Heart right ventricle (tissue), 16 donors: ENCODE measurements around the gene MICALL2. TPM values are rescaled to one million over a fixed set of nuclear protein-coding genes. Genes with fewer than 3 reads are reported as not detected.

Experiments
- ATAC-seq, 8 donors: fragments of 200-7000 bp; cut with Tn5 transposase; one replicate each; pipeline ENCODE4 v1.9.1; 2020; ENCODE audit warnings: mild to moderate bottlenecking in 8 of 8, moderate library complexity in 8 of 8, moderate number of reproducible peaks in 1 of 8
- DNase-seq, 2 donors: peaks; one replicate each; pipeline ENCODE4 v3.0.0-alpha.2; 2020
- H3K27ac ChIP-seq, 10 donors: fragments of 200-600 bp; sonication (generic) in 2 of 10; one replicate each; pipeline versions ENCODE4 v1.5.0 to v1.8.0; 2020 to 2022; ENCODE audit warnings: mild to moderate bottlenecking in 3 of 10
- H3K27me3 ChIP-seq, 7 donors: fragments of 200-600 bp; one replicate each; pipeline ENCODE4 v1.8.0; 2021 to 2022; ENCODE audit warnings: mild to moderate bottlenecking in 2 of 7
- H3K36me3 ChIP-seq, 9 donors: fragments of 200-600 bp; sonication (generic) in 1 of 9; one replicate each; pipeline versions ENCODE4 v1.5.0 to v1.8.0; 2020 to 2022; ENCODE audit warnings: mild to moderate bottlenecking in 2 of 9
- H3K4me1 ChIP-seq, 9 donors: fragments of 200-600 bp; sonication (generic) in 1 of 9; one replicate each; pipeline versions ENCODE4 v1.5.0 to v1.8.0; 2020 to 2022; ENCODE audit warnings: mild to moderate bottlenecking in 4 of 9
- H3K4me3 ChIP-seq, 10 donors: fragments of 200-600 bp; sonication (generic) in 2 of 10; one replicate each; pipeline versions ENCODE4 v1.5.0 to v1.8.0; 2020 to 2022; ENCODE audit warnings: mild to moderate bottlenecking in 7 of 10, moderate library complexity in 2 of 10
- H3K9me3 ChIP-seq, 11 donors: fragments of 200-600 bp in 10 of 11; sonication (generic) in 2 of 11; one replicate each; pipeline versions ENCODE4 v1.5.0 to v1.8.0; 2013 to 2022; ENCODE audit warnings: mild to moderate bottlenecking in 2 of 11, control low read depth in 1 of 11, moderate library complexity in 1 of 11
- CTCF ChIP-seq, 9 donors: fragments of 200-600 bp; sonication (generic) in 2 of 9; IDR thresholded peaks; one replicate each; pipeline versions ENCODE4 v1.5.0 to v1.8.0; 2021 to 2022; ENCODE audit warnings: antibody characterized with exemption in 9 of 9, mild to moderate bottlenecking in 5 of 9, moderate library complexity in 1 of 9
- WGBS, 2 donors: extraction: QIAGEN DNeasy Blood & Tissue Kit; methylation state at CpG; one replicate each; pipeline ENCODE4 v1.1.7; 2013; ENCODE audit warnings: inconsistent platforms in 1 of 2; 5-methylcytosine and 5-hydroxymethylcytosine counted together
- intact Hi-C, 10 donors: fragments of 100-400 bp; cut with DNase I; formaldehyde crosslinking; loops; one replicate each; pipeline versions ENCODE4 v1.11.1 to v1.14.2; 2022
- polyA plus RNA-seq, 2 donors: library from polyadenylated mRNA; stranded (reverse); fragments of 200-250 nt; gene quantifications; one replicate each; pipeline ENCODE4 v1.2.3, GENCODE V29; 2013
- total RNA-seq, 10 donors: library from RNA; stranded (reverse); fragmentation: NEBNext Ultra II Directional in 3 of 10; extraction: Animal tissue kit (Norgen Biotek cat#: 25700) in 3 of 10; gene quantifications; one replicate each; pipeline versions ENCODE4 v1.2.1 to v1.2.4, GENCODE V29; 2021 to 2023
- donor health status: Arrhythmogenic right ventricular cardiomyopathy.
- donor health status: ischemic (EF 13 %, LVEDD 7.1; RV severe dilation, severe dysfunction).
- donor health status: healthy with polysubstance abuse.
- donor health status: DM: no; HTN: yes; CAD: no.
- donor health status: DM: no; HTN: no; CAD: no.
- donor health status: ischemic (EF 25% LVEDD 6.9; RV normal size, moderate dysfunction).
- donor health status: ischemic (EF 25% LVEDD 5.7; RV mildly dilated, moderate dysfunction).
- donor health status: healthy.
- donor health status: DM: yes; HTN: yes; CAD: no.
- donor health status: Ischemic cardiomyopathy.
- donor health status: ischemic (EF 35%, LVEDD 5.7; RV mildly dilated, moderate dysfunction).
- donor health status: nonischemic (EF 11% LVEDD 7.7; RV severe dilation, severe dysfunction).
- donor health status: DM: yes; HTN: yes; CAD: no.
- donor health status: PGD.
- donor health status: ischemic (EF 29% LVEDD 5.4; RV normal size, mild dysfunction).
- donor health status: nonischemic (EF 23%, LVEDD 6.1; RV moderate dilation, normal function).

Gene MICALL2
- total and polyA plus RNA-seq, 12 donors, result 4.6 to 38.3 (median 8.7) TPM

- DNase-seq (no peak), ATAC-seq (no peak)
- intact Hi-C loops, result no loop called here
- no peaks in the 10 kb centered on the region for H3K9me3 ChIP-seq
- no peak for TF ChIP-seq CTCF (IDR thresholded peaks at IDR 0.05)
- H3K27me3 ChIP-seq, result no peaks in the 10 kb centered on the region
- peaks cover 0 to 100% (median 79%) of the 10 kb centered on the region in 9 donors for H3K36me3 ChIP-seq
- WGBS, 2 donors, result 95 to 96% methylated on average over 18 of the region's 18 CpGs
- H3K4me1 ChIP-seq, result no peaks in the 10 kb centered on the region
- H3K4me3 ChIP-seq, result no peak overlapping the region
- no peak overlapping the region for H3K27ac ChIP-seq
Observed at GRCh38 chr7:1489336-1489735, 30.1 kb upstream of the MICALL2 start.

GRCh38 chr7:1488016-1488415 lies 28.7 kb upstream of the MICALL2 start:
- H3K27ac ChIP-seq, result no peak overlapping the region
- H3K4me1 ChIP-seq, result no peaks in the 10 kb centered on the region
- TF ChIP-seq CTCF (IDR thresholded peaks at IDR 0.05), result no peak
- no peaks in the 10 kb centered on the region for H3K9me3 ChIP-seq
- ATAC-seq, result no peak
- no peak for DNase-seq
- no peaks in the 10 kb centered on the region for H3K27me3 ChIP-seq
- H3K36me3 ChIP-seq, result peaks cover 0 to 100% (median 79%) of the 10 kb centered on the region in 9 donors
- H3K4me3 ChIP-seq, result no peak overlapping the region
- WGBS, 2 donors, result 86 to 91% methylated on average over 20 of the region's 20 CpGs
- intact Hi-C loops, result no loop called here

- Histone ChIP-seq H3K4me1 (no peaks in the 10 kb centered on the region), H3K4me3 (no peak overlapping the region), H3K27me3 (no peaks in the 10 kb centered on the region), H3K9me3 (no peaks in the 10 kb centered on the region), H3K36me3 (peaks cover 0 to 100% (median 81%) of the 10 kb centered on the region in 9 donors), H3K27ac (no peak overlapping the region)
- DNase-seq (no peak), ATAC-seq (no peak)
- intact Hi-C loops, result no loop called here
- TF ChIP-seq CTCF (IDR thresholded peaks at IDR 0.05), result no peak
- 93 to 95% methylated on average over 24 to 25 of the region's 25 CpGs for WGBS, 2 donors
Observed at GRCh38 chr7:1487466-1487865, 28.2 kb upstream of the MICALL2 start.

- Histone ChIP-seq H3K4me3 (no peak overlapping the region), H3K27me3 (no peaks in the 10 kb centered on the region), H3K36me3 (peaks cover 0 to 100% (median 81%) of the 10 kb centered on the region in 9 donors), H3K4me1 (no peaks in the 10 kb centered on the region), H3K27ac (no peak overlapping the region), H3K9me3 (no peaks in the 10 kb centered on the region)
- no peak for TF ChIP-seq CTCF (IDR thresholded peaks at IDR 0.05)
- DNase-seq (no peak), ATAC-seq (no peak)
- WGBS, 2 donors, result 94 to 97% methylated on average over 22 to 23 of the region's 23 CpGs
- intact Hi-C loops, result no loop called here
Observed at GRCh38 chr7:1486571-1486970, 27.3 kb upstream of the MICALL2 start.
